ENCODE results near the gene KCTD13.

Gene KCTD13

GRCh38 chr16:29862383-29862883 is 63.6 kb downstream of the KCTD13 start:
- Mint-ChIP-seq H3K27me3 (peaks cover 12% of the 10 kb centered on the region), H3K27ac (peak overlapping the region; percentile 96), H3K36me3 (peaks cover 24% of the 10 kb centered on the region), H3K9me3 (no peaks in the 10 kb centered on the region), H3K4me1 (peaks cover 30% of the 10 kb centered on the region), H3K4me3 (peak overlapping the region; percentile 100)
- no peak for ATAC-seq

GRCh38 chr16:29860218-29860617 is 65.8 kb downstream of the KCTD13 start:
- H3K9me3 Mint-ChIP-seq = no peaks in the 10 kb centered on the region
- H3K27me3 Mint-ChIP-seq = no peaks in the 10 kb centered on the region
- no peak overlapping the region for H3K4me3 Mint-ChIP-seq
- H3K36me3 Mint-ChIP-seq = peaks cover 24% of the 10 kb centered on the region
- no peak for ATAC-seq
- no peak overlapping the region for H3K27ac Mint-ChIP-seq
- H3K4me1 Mint-ChIP-seq = peaks cover 30% of the 10 kb centered on the region

- no peaks in the 10 kb centered on the region for H3K9me3 Mint-ChIP-seq
- no peaks in the 10 kb centered on the region for H3K27me3 Mint-ChIP-seq
- H3K36me3 Mint-ChIP-seq = peaks cover 24% of the 10 kb centered on the region
- H3K4me3 Mint-ChIP-seq = no peak overlapping the region
- peaks cover 30% of the 10 kb centered on the region for H3K4me1 Mint-ChIP-seq
- ATAC-seq = no peak
- no peak overlapping the region for H3K27ac Mint-ChIP-seq
These were observed 67.1 kb downstream of the KCTD13 start for GRCh38 chr16:29858974-29859373.

- H3K4me1 Mint-ChIP-seq = peaks cover 25% of the 10 kb centered on the region
- peaks cover 24% of the 10 kb centered on the region for H3K36me3 Mint-ChIP-seq
- no peak overlapping the region for H3K27ac Mint-ChIP-seq
- H3K27me3 Mint-ChIP-seq = no peaks in the 10 kb centered on the region
- ATAC-seq = no peak
- H3K9me3 Mint-ChIP-seq = no peaks in the 10 kb centered on the region
- no peak overlapping the region for H3K4me3 Mint-ChIP-seq
These were observed 67.7 kb downstream of the KCTD13 start for GRCh38 chr16:29858149-29858849.

GRCh38 chr16:29857133-29857760 is 68.8 kb downstream of the KCTD13 start:
- no peak overlapping the region for H3K4me3 Mint-ChIP-seq
- peaks cover 24% of the 10 kb centered on the region for H3K36me3 Mint-ChIP-seq
- no peak overlapping the region for H3K27ac Mint-ChIP-seq
- peaks cover 20% of the 10 kb centered on the region for H3K4me1 Mint-ChIP-seq
- H3K27me3 Mint-ChIP-seq = no peaks in the 10 kb centered on the region
- no peak for ATAC-seq
- H3K9me3 Mint-ChIP-seq = no peaks in the 10 kb centered on the region
